ENCODE data around the gene ARHGAP10. TPM values are rescaled to one million over a fixed set of nuclear protein-coding genes. Genes with fewer than 3 reads are reported as not detected.

The ARHGAP10 gene
- total RNA-seq, 6 experiments from 2014 or later: 5.5 to 13.3 (median 10.4) TPM

DNA sequence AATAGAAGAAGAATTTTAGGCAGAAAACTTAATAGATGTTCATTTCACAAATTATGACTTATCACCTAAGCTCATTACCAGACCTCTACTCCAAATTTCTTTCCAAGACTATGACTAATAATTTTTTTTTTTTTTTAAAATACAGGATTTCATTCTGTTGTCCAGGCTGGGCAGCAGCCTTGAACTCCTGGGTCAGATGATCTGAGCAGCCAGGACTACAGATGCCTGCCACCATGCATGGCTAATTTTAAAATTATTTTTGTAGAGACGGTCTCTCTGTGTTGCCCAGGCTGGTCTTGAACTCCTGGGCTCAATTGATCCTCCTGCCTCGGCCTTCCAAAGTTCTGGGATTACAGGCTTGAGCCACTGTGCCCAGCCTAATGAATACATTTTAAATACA, 119.2 kb downstream of the ARHGAP10 start:
- Histone ChIP-seq H3K27ac (no peak overlapping the region), H3K4me3 (no peak overlapping the region), H3K9me3 (no peaks in the 10 kb centered on the region), H3K4me1 (no peaks in the 10 kb centered on the region), H3K36me3 (no peaks in the 10 kb centered on the region), H3K27me3 (no peaks in the 10 kb centered on the region)
- intact Hi-C loops (cut with DNase I): no loop called here
- 85% methylated on average over 2 of the region's 2 CpGs for WGBS (ENCODE audit: insufficient coverage, low coverage, low lambda C conversion rate, missing lambda C conversion rate)
- ATAC-seq (no peak), DNase-seq (no peak)
- TF ChIP-seq, protein P1, sequence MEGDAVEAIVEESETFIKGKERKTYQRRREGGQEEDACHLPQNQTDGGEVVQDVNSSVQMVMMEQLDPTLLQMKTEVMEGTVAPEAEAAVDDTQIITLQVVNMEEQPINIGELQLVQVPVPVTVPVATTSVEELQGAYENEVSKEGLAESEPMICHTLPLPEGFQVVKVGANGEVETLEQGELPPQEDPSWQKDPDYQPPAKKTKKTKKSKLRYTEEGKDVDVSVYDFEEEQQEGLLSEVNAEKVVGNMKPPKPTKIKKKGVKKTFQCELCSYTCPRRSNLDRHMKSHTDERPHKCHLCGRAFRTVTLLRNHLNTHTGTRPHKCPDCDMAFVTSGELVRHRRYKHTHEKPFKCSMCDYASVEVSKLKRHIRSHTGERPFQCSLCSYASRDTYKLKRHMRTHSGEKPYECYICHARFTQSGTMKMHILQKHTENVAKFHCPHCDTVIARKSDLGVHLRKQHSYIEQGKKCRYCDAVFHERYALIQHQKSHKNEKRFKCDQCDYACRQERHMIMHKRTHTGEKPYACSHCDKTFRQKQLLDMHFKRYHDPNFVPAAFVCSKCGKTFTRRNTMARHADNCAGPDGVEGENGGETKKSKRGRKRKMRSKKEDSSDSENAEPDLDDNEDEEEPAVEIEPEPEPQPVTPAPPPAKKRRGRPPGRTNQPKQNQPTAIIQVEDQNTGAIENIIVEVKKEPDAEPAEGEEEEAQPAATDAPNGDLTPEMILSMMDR (IDR thresholded peaks at IDR 0.05): no peak
- no peak for TF ChIP-seq POLR2A (IDR thresholded peaks at IDR 0.05)

GRCh38 chr4:147853706-147854105, 121.8 kb downstream of the ARHGAP10 start:
- peaks cover 0 to 3% (median 0%) of the 10 kb centered on the region in 4 donors for H3K36me3 ChIP-seq
- ATAC-seq: no peak
- H3K4me1 ChIP-seq: no peaks in the 10 kb centered on the region
- TF ChIP-seq POLR2A (IDR thresholded peaks at IDR 0.05): no peak
- TF ChIP-seq, protein P1 (IDR thresholded peaks at IDR 0.05): no peak
- intact Hi-C loops (cut with DNase I): no loop called here
- no peak overlapping the region for H3K4me3 ChIP-seq
- H3K27ac ChIP-seq: no peak overlapping the region
- no peaks in the 10 kb centered on the region for H3K27me3 ChIP-seq
- no peaks in the 10 kb centered on the region for H3K9me3 ChIP-seq
- 70% methylated on average over 2 of the region's 2 CpGs for WGBS (ENCODE audit: insufficient coverage, low coverage, low lambda C conversion rate, missing lambda C conversion rate)
- DNase-seq: no peak

DNA sequence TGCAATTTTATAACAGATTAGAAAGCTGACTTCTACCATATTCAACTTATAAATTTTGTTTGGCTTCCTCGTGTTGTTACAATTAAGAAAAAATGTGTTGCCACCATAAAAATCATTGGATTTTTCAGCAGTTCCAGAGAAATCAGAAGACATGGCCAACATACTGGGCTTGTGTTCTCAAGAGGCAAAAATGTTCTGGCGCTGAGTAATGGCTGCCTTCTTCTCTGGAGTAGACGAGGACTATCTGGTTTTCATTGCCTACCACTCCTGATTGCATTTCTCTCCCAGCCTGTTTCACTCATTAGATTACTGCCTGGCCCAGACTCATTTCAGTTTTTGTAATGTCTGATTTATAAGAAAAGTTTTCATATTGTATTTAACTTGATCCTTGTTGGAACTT, 122.3 kb downstream of the ARHGAP10 start:
- TF ChIP-seq, protein P1 (IDR thresholded peaks at IDR 0.05): no peak
- TF ChIP-seq POLR2A (IDR thresholded peaks at IDR 0.05): no peak
- no peaks in the 10 kb centered on the region for H3K9me3 ChIP-seq
- no peak overlapping the region for H3K27ac ChIP-seq
- no peak for ATAC-seq
- WGBS (ENCODE audit: insufficient coverage, low coverage, low lambda C conversion rate, missing lambda C conversion rate): 86% methylated on average over 3 of the region's 3 CpGs
- H3K36me3 ChIP-seq: peaks cover 0 to 3% (median 0%) of the 10 kb centered on the region in 4 donors
- intact Hi-C loops (cut with DNase I): no loop called here
- H3K27me3 ChIP-seq: no peaks in the 10 kb centered on the region
- H3K4me1 ChIP-seq: no peaks in the 10 kb centered on the region
- no peak overlapping the region for H3K4me3 ChIP-seq
- no peak for DNase-seq

DNA sequence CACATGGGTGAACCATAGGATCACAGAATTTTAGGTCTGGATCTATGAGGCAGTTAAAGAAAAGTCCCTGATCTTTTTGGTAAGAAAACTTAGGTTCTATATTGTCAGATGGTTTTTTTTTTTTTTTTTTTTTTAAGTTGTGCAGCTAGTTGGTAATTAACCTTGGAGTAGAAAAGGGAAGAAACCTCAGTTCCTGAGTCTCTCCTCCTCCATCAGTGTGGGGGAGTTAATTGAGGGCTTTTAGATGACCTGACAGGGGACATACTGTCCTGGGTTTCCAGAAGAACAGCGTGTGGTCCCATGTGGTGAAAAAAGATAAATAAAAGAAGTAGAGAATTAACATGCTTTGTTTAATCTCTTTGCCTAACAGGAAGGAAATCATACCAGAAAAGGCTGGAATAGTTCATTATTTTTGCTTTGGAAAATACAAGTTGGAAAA, 123.7 kb downstream of the ARHGAP10 start:
- H3K4me1 ChIP-seq: no peaks in the 10 kb centered on the region
- peaks cover 0 to 3% (median 0%) of the 10 kb centered on the region in 4 donors for H3K36me3 ChIP-seq
- H3K9me3 ChIP-seq: no peaks in the 10 kb centered on the region
- H3K27ac ChIP-seq: no peak overlapping the region
- WGBS (ENCODE audit: insufficient coverage, low coverage, low lambda C conversion rate, missing lambda C conversion rate): 18% methylated on average over 1 of the region's 1 CpG
- no peaks in the 10 kb centered on the region for H3K27me3 ChIP-seq
- intact Hi-C loops (cut with DNase I): no loop called here
- TF ChIP-seq POLR2A (IDR thresholded peaks at IDR 0.05): no peak
- no peak overlapping the region for H3K4me3 ChIP-seq
- DNase-seq (no peak), ATAC-seq (peak in 1 of 4 donors; percentile 60)

DNA sequence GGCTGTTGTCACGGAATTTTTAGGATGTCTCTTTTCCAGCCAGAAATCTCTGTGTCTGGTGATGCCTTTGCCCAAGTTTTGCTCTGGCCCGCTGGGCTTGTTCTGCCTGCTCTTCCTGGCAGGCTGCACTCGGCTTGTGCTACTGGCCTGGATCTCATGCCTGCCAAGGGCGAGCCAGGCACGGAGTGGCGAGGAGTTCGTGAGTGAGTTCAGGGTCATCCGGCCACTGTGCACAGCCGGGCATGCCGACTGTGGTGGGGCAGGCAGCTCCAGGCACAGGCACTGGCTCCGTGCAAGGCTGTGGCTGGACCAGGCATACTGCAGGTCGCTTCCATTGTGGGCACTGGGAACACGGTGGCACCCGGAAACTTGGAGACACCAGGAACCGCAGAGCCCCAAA, 129.1 kb downstream of the ARHGAP10 start:
- TF ChIP-seq, protein P1 (IDR thresholded peaks at IDR 0.05): no peak
- no peak for TF ChIP-seq POLR2A (IDR thresholded peaks at IDR 0.05)

More for the DNA sequence above, 129.1 kb downstream of the ARHGAP10 start:
- DNase-seq (no peak), ATAC-seq (peak in 1 of 4 donors; percentile 25)
- Histone ChIP-seq H3K36me3 (peaks cover 0 to 3% (median 0%) of the 10 kb centered on the region in 4 donors), H3K4me3 (no peak overlapping the region), H3K9me3 (no peaks in the 10 kb centered on the region), H3K27me3 (no peaks in the 10 kb centered on the region), H3K27ac (no peak overlapping the region), H3K4me1 (peaks cover 0 to 8% (median 2%) of the 10 kb centered on the region in 4 donors)
- WGBS (ENCODE audit: insufficient coverage, low coverage, low lambda C conversion rate, missing lambda C conversion rate): 94% methylated on average over 3 of the region's 15 CpGs
- intact Hi-C loops (cut with DNase I): no loop called here

Measured in right lobe of liver (tissue), 6 donors.